GM12878 (cell line): Measurements from ENCODE around the gene CREB3L1. TPM values are rescaled to one million over a fixed set of nuclear protein-coding genes. Genes with fewer than 3 reads are reported as not detected.

ENCODE experiments used
- ATAC-seq: fragments of 200-7000 bp; cut with Tn5 transposase; 3 replicates; pipeline ENCODE4 v1.9.1; 2020; ENCODE audit warnings: mild to moderate bottlenecking, moderate library complexity
- BruUV-seq: library from RNA; stranded (reverse); fragments of 400-500 nt; replicated peaks from 2 replicates; lab custom pipeline; 2021; lab: Mats Ljungman, UMichigan
- CTCF ChIA-PET: fragments of 300-600 bp; sonication (Branson Sonifier 250); formaldehyde crosslinking; extraction: SDS; loops from one replicate; lab custom pipeline; 2021; ENCODE audit warnings: inconsistent platforms; lab: Yijun Ruan, JAX
- POLR2A ChIA-PET: fragments of 350-600 bp; formaldehyde crosslinking; extraction: SDS; loops from one replicate; lab custom pipeline; 2021; ENCODE audit warnings: inconsistent platforms; lab: Charles Lee
- RAD21 ChIA-PET: fragments of 300-600 bp; sonication (Branson Sonifier 250); formaldehyde crosslinking; loops from one replicate; lab custom pipeline; 2023; ENCODE audit warnings: antibody characterized with exemption; ENCODE audit not compliant: unreplicated experiment; lab: Charles Lee
- SMC1A ChIA-PET: fragments of 300-600 bp; sonication (Branson Sonifier 250); formaldehyde crosslinking; loops from one replicate; lab custom pipeline; 2023; ENCODE audit not compliant: unreplicated experiment, uncharacterized antibody; lab: Charles Lee
- DNase-seq: peaks from one replicate; pipeline ENCODE4 v3.0.0-alpha.2; 2011; ENCODE audit warnings: low read depth, low spot score
- FAIRE-seq: peaks from 3 replicates; lab custom pipeline; 2011; peaks lifted over from hg19 to GRCh38; lab: Jason Lieb, UNC
- H2AFZ ChIP-seq: 2 replicates; pipeline ENCODE4 v1.6.0; 2011; ENCODE audit warnings: low read depth, low read length, control low read depth; ENCODE audit not compliant: control insufficient read depth
- H3K27ac ChIP-seq: 2 replicates; pipeline ENCODE4 v1.5.1; 2011; ENCODE audit warnings: control low read depth; ENCODE audit not compliant: control insufficient read depth, insufficient read depth
- H3K27me3 ChIP-seq, 2 experiments: replicated peaks in 1 of 2; 2 replicates each; pipeline versions ENCODE4 v1.6.0 to v1.6.1; 2011; ENCODE audit warnings: low read length in 1 of 2; ENCODE audit not compliant: control insufficient read depth in 2 of 2, insufficient read depth in 2 of 2
- H3K36me3 ChIP-seq, 2 experiments: 2 replicates each; pipeline ENCODE4 v1.5.1; 2011; ENCODE audit warnings: low read length in 1 of 2; ENCODE audit not compliant: control insufficient read depth in 2 of 2, insufficient read depth in 2 of 2
- H3K4me1 ChIP-seq: 2 replicates; pipeline ENCODE4 v1.6.1; 2011; ENCODE audit warnings: mild to moderate bottlenecking, low read length, moderate library complexity, mixed read lengths; ENCODE audit not compliant: control insufficient read depth, insufficient read depth
- H3K4me2 ChIP-seq: 2 replicates; pipeline ENCODE4 v1.6.0; 2011; ENCODE audit warnings: control low read depth; ENCODE audit not compliant: control insufficient read depth, insufficient read depth
- H3K4me3 ChIP-seq: fragments of 200-600 bp; sonication (generic); 2 replicates; pipeline ENCODE4 v1.5.1; 2016
- H3K79me2 ChIP-seq: 2 replicates; pipeline ENCODE4 v1.6.0; 2011; ENCODE audit warnings: low read length; ENCODE audit not compliant: control insufficient read depth, insufficient read depth
- H3K9ac ChIP-seq: 2 replicates; pipeline ENCODE4 v1.8.0; 2011; ENCODE audit warnings: low read length, control low read depth, mixed read lengths; ENCODE audit not compliant: control insufficient read depth, insufficient read depth
- H3K9me3 ChIP-seq: replicated peaks from 3 replicates; pipeline ENCODE4 v1.5.1; 2011; ENCODE audit warnings: mild to moderate bottlenecking, low read length; ENCODE audit not compliant: control insufficient read depth, insufficient read depth
- H4K20me1 ChIP-seq: 2 replicates; pipeline ENCODE4 v1.6.0; 2011; ENCODE audit not compliant: control insufficient read depth, insufficient read depth
- ASH2L ChIP-seq: fragments of 300-600, 200-600 bp; sonication (generic); IDR thresholded peaks from 2 replicates; pipeline ENCODE4 v1.6.1; 2017; ENCODE audit warnings: low read depth, mild to moderate bottlenecking, borderline replicate concordance
- BHLHE40 ChIP-seq, 2 experiments: fragments of 450-650 bp in 1 of 2; IDR thresholded peaks; 2 replicates each; pipeline ENCODE4 v1.6.1; 2011 to 2017; ENCODE audit warnings: low read depth in 2 of 2, borderline replicate concordance in 1 of 2, improper control_type of control experiment in 1 of 2, low read length in 1 of 2, mild to moderate bottlenecking in 1 of 2
- KAT2A ChIP-seq: conservative IDR thresholded peaks from 2 replicates; pipeline ENCODE4 v1.6.1; 2011; ENCODE audit warnings: low read depth, low read length; ENCODE audit not compliant: control insufficient read depth
- MEF2A ChIP-seq: IDR thresholded peaks from 2 replicates; pipeline ENCODE4 v1.6.1; 2011; ENCODE audit warnings: low read depth, mild to moderate bottlenecking, low read length, moderate library complexity; ENCODE audit not compliant: insufficient read depth
- MTA3 ChIP-seq: IDR thresholded peaks from 2 replicates; pipeline ENCODE4 v1.6.1; 2012; ENCODE audit warnings: low read length, inconsistent platforms, borderline replicate concordance
- NFXL1 ChIP-seq: fragments of 450-650 bp; IDR thresholded peaks from 2 replicates; pipeline ENCODE4 v1.6.1; 2017; ENCODE audit warnings: antibody characterized with exemption, mild to moderate bottlenecking, borderline replicate concordance
- PAX8 ChIP-seq: fragments of 450-650 bp; IDR thresholded peaks from 2 replicates; pipeline ENCODE4 v1.6.1; 2017; ENCODE audit warnings: mild to moderate bottlenecking, moderate library complexity
- POLR2AphosphoS5 ChIP-seq: IDR thresholded peaks from 2 replicates; pipeline ENCODE4 v1.6.1; 2011; ENCODE audit warnings: mild to moderate bottlenecking, low read length, inconsistent platforms
- YY1 ChIP-seq: IDR thresholded peaks from 2 replicates; pipeline ENCODE4 v1.6.1; 2011; ENCODE audit warnings: low read depth, mild to moderate bottlenecking, low read length
- WGBS: methylation state at CpG from one replicate; pipeline ENCODE4 v1.1.6; 2016; ENCODE audit warnings: low lambda C conversion rate; ENCODE audit not compliant: insufficient replicate concordance, insufficient coverage; ENCODE audit errors: missing lambda C conversion rate; 5-methylcytosine and 5-hydroxymethylcytosine counted together
- in situ Hi-C: fragments of 300-500 bp; cut with MboI; formaldehyde crosslinking; loops from 9 replicates; pipeline ENCODE4 v1.14.3; 2018; ENCODE audit warnings: mixed read lengths
- intact Hi-C: fragments of 100-400 bp; cut with micrococcal nuclease; formaldehyde crosslinking; loops from one replicate; pipeline ENCODE4 v1.14.2; 2022; ENCODE audit not compliant: unreplicated experiment
- polyA plus RNA-seq, 11 experiments: library from polyadenylated mRNA; depleted of rRNA in 4 of 11; unstranded in 6 of 11; stranded (reverse) in 5 of 11; fragments of >200 nt; fragmentation: Nextera tagmentation in 4 of 11; fragmentation: Illumina TruSeq in 1 of 11; extraction: Ambion mirVana in 4 of 11; extraction: Trizol in 1 of 11; gene quantifications; 1 replicate in 1 of 11; 2 replicates in 10 of 11; pipeline versions ENCODE4 v1.2.1 to v1.2.3, GENCODE V29; 2011 to 2016; ENCODE audit warnings: inconsistent platforms in 2 of 11, missing spikeins in 2 of 11, low read depth in 1 of 11
- total RNA-seq, 4 experiments: library from RNA; depleted of rRNA in 3 of 4; stranded (reverse); fragments of >200 nt in 3 of 4; fragmentation: Illumina TruSeq in 1 of 4; extraction: Trizol in 1 of 4; gene quantifications; 2 replicates each; pipeline versions ENCODE4 v1.2.1 to v1.2.3, GENCODE V29; 2013 to 2021
- TF ChIP-seq, protein P1 (sequence below): fragments of 450-650 bp; IDR thresholded peaks from 2 replicates; pipeline ENCODE4 v1.6.1; 2017; ENCODE audit warnings: antibody characterized with exemption, mild to moderate bottlenecking, moderate library complexity
- TF ChIP-seq, protein P2 (sequence below): fragments of 450-650 bp; conservative IDR thresholded peaks from 2 replicates; pipeline ENCODE4 v1.6.1; 2017; ENCODE audit warnings: mild to moderate bottlenecking, moderate library complexity
- TF ChIP-seq, protein P3 (sequence below): IDR thresholded peaks from 2 replicates; pipeline ENCODE4 v1.6.1; 2011; ENCODE audit warnings: low read depth, mild to moderate bottlenecking, low read length, moderate library complexity, borderline replicate concordance; ENCODE audit errors: extremely low read depth
- TF ChIP-seq, protein P4 (sequence below), 3 experiments: IDR thresholded peaks in 2 of 3; conservative IDR thresholded peaks in 1 of 3; 2 replicates each; pipeline ENCODE4 v1.5.1; 2011; ENCODE audit warnings: low read depth in 3 of 3, low read length in 3 of 3, mild to moderate bottlenecking in 3 of 3, control low read depth in 2 of 3, moderate library complexity in 2 of 3, inconsistent platforms in 1 of 3, mixed read lengths in 1 of 3; ENCODE audit not compliant: control insufficient read depth in 2 of 3, insufficient read depth in 1 of 3; ENCODE audit errors: extremely low read depth in 1 of 3

The CREB3L1 gene
- total and polyA plus RNA-seq, 10 of the 15 experiments (the other 5 are each of a cell fraction or from before 2014, with no cell fraction given): 0.03 to 1.4 (median 0.22) TPM

DNA sequence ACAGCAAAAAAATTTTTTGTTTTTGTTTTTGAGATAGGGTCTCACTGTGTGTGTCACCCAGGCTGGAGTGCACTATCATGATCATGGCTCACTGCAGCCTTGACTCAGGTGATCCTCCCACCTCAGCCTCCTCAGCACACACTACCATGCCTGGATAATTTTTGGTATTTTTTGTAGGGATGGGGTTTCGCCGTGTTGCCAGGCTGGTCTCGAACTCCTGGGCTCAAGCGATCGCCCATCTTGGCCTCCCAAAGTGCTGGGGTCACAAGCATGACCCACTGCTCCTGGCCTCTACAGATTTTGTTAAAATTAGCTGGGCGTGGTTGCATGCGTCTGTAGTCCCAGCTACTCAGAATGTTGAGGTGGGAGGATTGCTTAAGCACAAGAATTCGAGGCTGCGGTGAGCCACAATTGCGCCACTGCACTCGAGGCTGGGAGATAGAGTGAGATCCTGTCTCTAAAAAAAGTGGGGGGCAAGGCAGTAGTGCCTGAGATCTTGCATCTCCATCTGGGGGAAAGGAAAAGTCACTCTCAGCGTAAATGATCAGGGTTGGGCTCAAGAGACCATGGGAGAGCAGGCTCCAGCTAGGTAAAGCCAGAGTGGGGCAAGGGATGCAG is 59.2 kb downstream of the CREB3L1 start (continued):
- TF ChIP-seq BHLHE40 (IDR thresholded peaks at IDR 0.05; ENCODE audit: borderline replicate concordance in 1 of 2, low read depth in 2 of 2, low read length in 1 of 2): no peak
- TF ChIP-seq, protein P1, sequence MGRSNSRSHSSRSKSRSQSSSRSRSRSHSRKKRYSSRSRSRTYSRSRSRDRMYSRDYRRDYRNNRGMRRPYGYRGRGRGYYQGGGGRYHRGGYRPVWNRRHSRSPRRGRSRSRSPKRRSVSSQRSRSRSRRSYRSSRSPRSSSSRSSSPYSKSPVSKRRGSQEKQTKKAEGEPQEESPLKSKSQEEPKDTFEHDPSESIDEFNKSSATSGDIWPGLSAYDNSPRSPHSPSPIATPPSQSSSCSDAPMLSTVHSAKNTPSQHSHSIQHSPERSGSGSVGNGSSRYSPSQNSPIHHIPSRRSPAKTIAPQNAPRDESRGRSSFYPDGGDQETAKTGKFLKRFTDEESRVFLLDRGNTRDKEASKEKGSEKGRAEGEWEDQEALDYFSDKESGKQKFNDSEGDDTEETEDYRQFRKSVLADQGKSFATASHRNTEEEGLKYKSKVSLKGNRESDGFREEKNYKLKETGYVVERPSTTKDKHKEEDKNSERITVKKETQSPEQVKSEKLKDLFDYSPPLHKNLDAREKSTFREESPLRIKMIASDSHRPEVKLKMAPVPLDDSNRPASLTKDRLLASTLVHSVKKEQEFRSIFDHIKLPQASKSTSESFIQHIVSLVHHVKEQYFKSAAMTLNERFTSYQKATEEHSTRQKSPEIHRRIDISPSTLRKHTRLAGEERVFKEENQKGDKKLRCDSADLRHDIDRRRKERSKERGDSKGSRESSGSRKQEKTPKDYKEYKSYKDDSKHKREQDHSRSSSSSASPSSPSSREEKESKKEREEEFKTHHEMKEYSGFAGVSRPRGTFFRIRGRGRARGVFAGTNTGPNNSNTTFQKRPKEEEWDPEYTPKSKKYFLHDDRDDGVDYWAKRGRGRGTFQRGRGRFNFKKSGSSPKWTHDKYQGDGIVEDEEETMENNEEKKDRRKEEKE: no peak
- TF ChIP-seq ASH2L: no peak
- TF ChIP-seq MEF2A: no peak
- no peak for TF ChIP-seq MTA3

- no peak overlapping the region for H3K4me3 ChIP-seq
- no peaks in the 10 kb centered on the region for H3K79me2 ChIP-seq
- in situ Hi-C loops (no loop called here), intact Hi-C loops (no loop called here)
- DNase-seq: no peak
- no TSS peak for BruUV-seq
- no peaks in the 10 kb centered on the region for H3K4me1 ChIP-seq
- no peak overlapping the region for H3K9ac ChIP-seq
- H3K27ac ChIP-seq: no peak overlapping the region
- no peak overlapping the region for H3K4me2 ChIP-seq
- 37% methylated on average over 13 of the region's 13 CpGs for WGBS
- CTCF ChIA-PET: interaction anchor here (1.2 kb wide), 1 partner anchor 8 kb away, joined by 3 read pairs; no protein-coding TSS in a partner anchor
- H2AFZ ChIP-seq: no peak overlapping the region
- SMC1A ChIA-PET: interaction anchor here (0.7 kb wide), 1 partner anchor 114 kb away, joined by 3 read pairs; no protein-coding TSS in a partner anchor
- RAD21 ChIA-PET: no interaction called here
- FAIRE-seq: no peak
- no peaks in the 10 kb centered on the region for H4K20me1 ChIP-seq
- H3K36me3 ChIP-seq: no peaks in the 10 kb centered on the region
- H3K27me3 ChIP-seq: peaks cover 9 to 12% of the 10 kb centered on the region in 2 experiments
- H3K9me3 ChIP-seq: no peaks in the 10 kb centered on the region
- no peak for ATAC-seq
- POLR2A ChIA-PET: no interaction called here
- TF ChIP-seq, protein P2, sequence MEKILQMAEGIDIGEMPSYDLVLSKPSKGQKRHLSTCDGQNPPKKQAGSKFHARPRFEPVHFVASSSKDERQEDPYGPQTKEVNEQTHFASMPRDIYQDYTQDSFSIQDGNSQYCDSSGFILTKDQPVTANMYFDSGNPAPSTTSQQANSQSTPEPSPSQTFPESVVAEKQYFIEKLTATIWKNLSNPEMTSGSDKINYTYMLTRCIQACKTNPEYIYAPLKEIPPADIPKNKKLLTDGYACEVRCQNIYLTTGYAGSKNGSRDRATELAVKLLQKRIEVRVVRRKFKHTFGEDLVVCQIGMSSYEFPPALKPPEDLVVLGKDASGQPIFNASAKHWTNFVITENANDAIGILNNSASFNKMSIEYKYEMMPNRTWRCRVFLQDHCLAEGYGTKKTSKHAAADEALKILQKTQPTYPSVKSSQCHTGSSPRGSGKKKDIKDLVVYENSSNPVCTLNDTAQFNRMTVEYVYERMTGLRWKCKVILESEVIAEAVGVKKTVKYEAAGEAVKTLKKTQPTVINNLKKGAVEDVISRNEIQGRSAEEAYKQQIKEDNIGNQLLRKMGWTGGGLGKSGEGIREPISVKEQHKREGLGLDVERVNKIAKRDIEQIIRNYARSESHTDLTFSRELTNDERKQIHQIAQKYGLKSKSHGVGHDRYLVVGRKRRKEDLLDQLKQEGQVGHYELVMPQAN: no peak
- TF ChIP-seq KAT2A (no peak), YY1 (no peak), PAX8 (no peak), POLR2AphosphoS5 (no peak), NFXL1 (no peak)
- TF ChIP-seq, protein P3, sequence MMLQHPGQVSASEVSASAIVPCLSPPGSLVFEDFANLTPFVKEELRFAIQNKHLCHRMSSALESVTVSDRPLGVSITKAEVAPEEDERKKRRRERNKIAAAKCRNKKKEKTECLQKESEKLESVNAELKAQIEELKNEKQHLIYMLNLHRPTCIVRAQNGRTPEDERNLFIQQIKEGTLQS: no peak
- TF ChIP-seq, protein P4, sequence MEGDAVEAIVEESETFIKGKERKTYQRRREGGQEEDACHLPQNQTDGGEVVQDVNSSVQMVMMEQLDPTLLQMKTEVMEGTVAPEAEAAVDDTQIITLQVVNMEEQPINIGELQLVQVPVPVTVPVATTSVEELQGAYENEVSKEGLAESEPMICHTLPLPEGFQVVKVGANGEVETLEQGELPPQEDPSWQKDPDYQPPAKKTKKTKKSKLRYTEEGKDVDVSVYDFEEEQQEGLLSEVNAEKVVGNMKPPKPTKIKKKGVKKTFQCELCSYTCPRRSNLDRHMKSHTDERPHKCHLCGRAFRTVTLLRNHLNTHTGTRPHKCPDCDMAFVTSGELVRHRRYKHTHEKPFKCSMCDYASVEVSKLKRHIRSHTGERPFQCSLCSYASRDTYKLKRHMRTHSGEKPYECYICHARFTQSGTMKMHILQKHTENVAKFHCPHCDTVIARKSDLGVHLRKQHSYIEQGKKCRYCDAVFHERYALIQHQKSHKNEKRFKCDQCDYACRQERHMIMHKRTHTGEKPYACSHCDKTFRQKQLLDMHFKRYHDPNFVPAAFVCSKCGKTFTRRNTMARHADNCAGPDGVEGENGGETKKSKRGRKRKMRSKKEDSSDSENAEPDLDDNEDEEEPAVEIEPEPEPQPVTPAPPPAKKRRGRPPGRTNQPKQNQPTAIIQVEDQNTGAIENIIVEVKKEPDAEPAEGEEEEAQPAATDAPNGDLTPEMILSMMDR (IDR thresholded peaks at IDR 0.05 in 2 of 3, conservative IDR thresholded peaks at IDR 0.05 in 1 of 3; ENCODE audit: control insufficient read depth in 2 of 3, extremely low read depth in 1 of 3, insufficient read depth in 1 of 3, low read depth in 3 of 3, low read length in 3 of 3): no peak
Measured at GRCh38 chr11:46337626-46338345, 60.3 kb downstream of the CREB3L1 start.
